ENCODE measurements around the gene CYFIP2. TPM values are rescaled to one million over a fixed set of nuclear protein-coding genes. Genes with fewer than 3 reads are reported as not detected.
A peak's percentile ranks its signal among the peaks of the same experiment; 100 is the strongest.

CYFIP2 gene
- polyA plus RNA-seq, 1 donor (not counting 4 experiments of a cell fraction or from before 2014, with no cell fraction given): 0.62 TPM

- Histone ChIP-seq H3K79me2 (ENCODE audit: control insufficient read depth, insufficient read depth, low read length) (no peaks in the 10 kb centered on the region), H3K9ac (ENCODE audit: control insufficient read depth, extremely low read depth, insufficient read depth, low read length) (no peak overlapping the region), H3K4me2 (ENCODE audit: control insufficient read depth, extremely low read depth, insufficient read depth, low read depth, low read length) (no peak overlapping the region), H3K9me1 (ENCODE audit: control insufficient read depth, extremely low read depth, insufficient read depth, low read length) (no peaks in the 10 kb centered on the region), H3K9me3 (ENCODE audit: control insufficient read depth, low read depth, low read length) (no peaks in the 10 kb centered on the region), H3K27me3 (ENCODE audit: control insufficient read depth, extremely low read depth, insufficient read depth, low read length) (no peaks in the 10 kb centered on the region), H3K4me3 (ENCODE audit: control insufficient read depth in 2 of 3, extremely low read depth in 1 of 3, insufficient read depth in 2 of 3, low read depth in 1 of 3, low read length in 3 of 3) (no peak overlapping the region), H3K27ac (ENCODE audit: control insufficient read depth, insufficient read depth, low read length) (no peak overlapping the region), H4K20me1 (ENCODE audit: control insufficient read depth, extremely low read depth, insufficient read depth, low read length) (no peaks in the 10 kb centered on the region), H3K4me1 (ENCODE audit: control insufficient read depth, extremely low read depth, insufficient read depth, low read length) (no peaks in the 10 kb centered on the region), H3K36me3 (ENCODE audit: control insufficient read depth in 2 of 2, extremely low read depth in 1 of 2, insufficient read depth in 2 of 2, low read length in 2 of 2) (no peaks in the 10 kb centered on the region), H2AFZ (ENCODE audit: control insufficient read depth, low read length) (no peak overlapping the region)
- FAIRE-seq: no peak
- DNase-seq (ENCODE audit: low read depth, low spot score): no peak
- dilution Hi-C loops (cut with MboI; ENCODE audit: extremely low pct_ligation_motif_present, low sequenced_read_pairs): no loop called here
- TF ChIP-seq CTCF (optimal IDR thresholded peaks at IDR 0.05 in 1 of 3, IDR thresholded peaks at IDR 0.05 in 1 of 3, conservative IDR thresholded peaks at IDR 0.05 in 1 of 3; ENCODE audit: extremely low read depth in 1 of 3, insufficient read depth in 2 of 3, low read length in 3 of 3): peak in 1 of 3 experiments; percentile 12
- no peak for TF ChIP-seq EZH2 (IDR thresholded peaks at IDR 0.05; ENCODE audit: low read length)
Measured at GRCh38 chr5:157378509-157378908, 112.6 kb downstream of the CYFIP2 start.

DNA sequence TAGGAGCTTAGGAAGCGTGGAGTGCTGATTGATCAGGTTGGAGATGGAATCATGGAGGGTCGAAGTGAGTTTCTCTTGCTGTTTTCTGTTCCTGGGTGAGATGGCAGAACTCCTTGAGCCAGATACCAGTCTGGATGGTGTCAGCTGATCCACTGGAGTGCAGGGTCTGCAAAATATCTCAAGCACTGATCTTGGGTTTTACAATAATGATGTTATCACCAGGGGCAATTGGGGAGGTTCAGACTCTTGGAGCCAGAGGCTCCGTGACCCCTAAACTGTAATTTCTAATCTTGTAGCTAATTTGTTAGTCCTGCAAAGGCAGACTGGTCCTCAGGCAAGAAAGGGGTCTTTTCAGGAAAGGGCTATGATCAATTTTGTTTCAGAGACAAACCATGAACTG is 114.1 kb downstream of the CYFIP2 start:
- Histone ChIP-seq H3K4me1 (ENCODE audit: control insufficient read depth, extremely low read depth, insufficient read depth, low read length) (peaks cover 3% of the 10 kb centered on the region), H3K36me3 (ENCODE audit: control insufficient read depth in 2 of 2, extremely low read depth in 1 of 2, insufficient read depth in 2 of 2, low read length in 2 of 2) (no peaks in the 10 kb centered on the region), H3K9me3 (ENCODE audit: control insufficient read depth, low read depth, low read length) (no peaks in the 10 kb centered on the region), H3K9ac (ENCODE audit: control insufficient read depth, extremely low read depth, insufficient read depth, low read length) (no peak overlapping the region), H2AFZ (ENCODE audit: control insufficient read depth, low read length) (no peak overlapping the region), H3K27ac (ENCODE audit: control insufficient read depth, insufficient read depth, low read length) (no peak overlapping the region), H3K27me3 (ENCODE audit: control insufficient read depth, extremely low read depth, insufficient read depth, low read length) (no peaks in the 10 kb centered on the region), H4K20me1 (ENCODE audit: control insufficient read depth, extremely low read depth, insufficient read depth, low read length) (no peaks in the 10 kb centered on the region), H3K79me2 (ENCODE audit: control insufficient read depth, insufficient read depth, low read length) (no peaks in the 10 kb centered on the region), H3K4me2 (ENCODE audit: control insufficient read depth, extremely low read depth, insufficient read depth, low read depth, low read length) (no peak overlapping the region), H3K9me1 (ENCODE audit: control insufficient read depth, extremely low read depth, insufficient read depth, low read length) (no peaks in the 10 kb centered on the region), H3K4me3 (ENCODE audit: control insufficient read depth in 2 of 3, extremely low read depth in 1 of 3, insufficient read depth in 2 of 3, low read depth in 1 of 3, low read length in 3 of 3) (no peak overlapping the region)
- no peak for FAIRE-seq
- TF ChIP-seq EZH2 (IDR thresholded peaks at IDR 0.05; ENCODE audit: low read length) (no peak), CTCF (optimal IDR thresholded peaks at IDR 0.05 in 1 of 3, IDR thresholded peaks at IDR 0.05 in 1 of 3, conservative IDR thresholded peaks at IDR 0.05 in 1 of 3; ENCODE audit: extremely low read depth in 1 of 3, insufficient read depth in 2 of 3, low read length in 3 of 3) (no peak)
- DNase-seq (ENCODE audit: low read depth, low spot score): no peak
- dilution Hi-C loops (cut with MboI; ENCODE audit: extremely low pct_ligation_motif_present, low sequenced_read_pairs): no loop called here
